ENCODE measurements around the gene DDIAS.
A peak's percentile ranks its signal among the peaks of the same experiment; 100 is the strongest.
"Not testable (repeated sequence)": the region's sequence is repeated elsewhere in the genome, so short reads cannot be mapped to it uniquely, and the experiment has no call there.

DDIAS gene

GRCh38 chr11:82890002-82890341 is 11.6 kb upstream of the DDIAS start:
- no peak for DNase-seq

- no peak for DNase-seq
Observed at GRCh38 chr11:82890936-82891335, 10.6 kb upstream of the DDIAS start.

- no peak for DNase-seq
Observed at GRCh38 chr11:82892611-82893169, 8.8 kb upstream of the DDIAS start.

GRCh38 chr11:82895437-82896091 is 6.0 kb upstream of the DDIAS start:
- DNase-seq: no peak

GRCh38 chr11:82896183-82896582 is 5.4 kb upstream of the DDIAS start:
- DNase-seq: no peak

- no peak for DNase-seq
Observed at GRCh38 chr11:82898241-82898640, 3.3 kb upstream of the DDIAS start.

GRCh38 chr11:82899186-82899820 is 2.2 kb upstream of the DDIAS start:
- no peak for DNase-seq

GRCh38 chr11:82899957-82900276 is 1.6 kb upstream of the DDIAS start:
- no peak for DNase-seq

- peak; percentile 92 for DNase-seq
Observed at GRCh38 chr11:82900277-82901164, 1.0 kb upstream of the DDIAS start, which contains the start of gene PRCP. PRCP (minus strand) TSS chr11:82900430; CDS start chr11:82900402, 28 bp downstream.

GRCh38 chr11:82901922-82902485 is 468 bp downstream of the DDIAS start:
- DNase-seq: no peak

GRCh38 chr11:82902880-82903279 is 1.3 kb downstream of the DDIAS start:
- DNase-seq: no peak

- DNase-seq: no peak
Observed at GRCh38 chr11:82903843-82904586, 2.5 kb downstream of the DDIAS start.

GRCh38 chr11:82906236-82906635 is 4.7 kb downstream of the DDIAS start:
- DNase-seq: peak; percentile 51

GRCh38 chr11:82906931-82907330 is 5.4 kb downstream of the DDIAS start:
- no peak for DNase-seq

GRCh38 chr11:82907371-82907770 is 5.8 kb downstream of the DDIAS start:
- no peak for DNase-seq

- no peak for DNase-seq
Observed at GRCh38 chr11:82908311-82908710, 6.8 kb downstream of the DDIAS start.

- DNase-seq: no peak
Observed at GRCh38 chr11:82909015-82909640, 7.6 kb downstream of the DDIAS start.

- not testable (repeated sequence) for DNase-seq
Observed at GRCh38 chr11:82919786-82920185, 18.2 kb downstream of the DDIAS start.

GRCh38 chr11:82920227-82920626 is 18.7 kb downstream of the DDIAS start:
- DNase-seq: not testable (repeated sequence)

GRCh38 chr11:82922396-82923173 is 21.0 kb downstream of the DDIAS start:
- DNase-seq: not testable (repeated sequence)

Data from NCI-H510A treated with DMSO at 0.1 percent for 48 hours (cell line).